ENCODE results near the gene NR2E1. TPM values are rescaled to one million over a fixed set of nuclear protein-coding genes. Genes with fewer than 3 reads are reported as not detected.

Gene NR2E1
- total RNA-seq, 1 experiment from 2014 or later, result not detected

DNA sequence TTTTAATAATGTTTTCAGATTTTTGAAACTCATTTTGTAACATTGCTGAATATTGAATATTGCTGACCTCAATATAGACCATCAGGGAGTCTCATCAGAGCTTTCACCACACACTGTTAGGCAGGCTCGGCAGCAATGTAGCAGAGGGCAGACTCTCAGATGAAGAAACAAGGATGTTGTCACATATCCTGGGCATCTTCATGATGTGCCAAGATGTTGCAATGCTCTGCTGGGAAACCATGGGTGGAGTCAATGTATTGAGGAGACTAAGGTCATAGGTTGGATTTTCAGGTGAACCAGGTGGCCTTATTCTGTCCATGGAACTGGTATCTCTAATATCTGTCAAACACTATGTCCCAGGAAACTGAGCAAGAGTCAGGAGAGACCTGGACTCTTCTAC, 27.3 kb downstream of the NR2E1 start:
- no peak overlapping the region for H3K23ac ChIP-seq (ENCODE audit: insufficient read length, low read depth, low read length)
- H3K4ac ChIP-seq (ENCODE audit: low read depth, low read length), result no peak overlapping the region
- no peak overlapping the region for H2AK5ac ChIP-seq (ENCODE audit: insufficient read length, low read length)
- H3K27me3 ChIP-seq (ENCODE audit: insufficient read depth, low read length), result no peaks in the 10 kb centered on the region
- no peak overlapping the region for H3K18ac ChIP-seq (ENCODE audit: insufficient read length, low read depth, low read length)
- no peak overlapping the region for H3K4me2 ChIP-seq (ENCODE audit: insufficient read depth, insufficient read length, low read length)
- H3K79me1 ChIP-seq (ENCODE audit: insufficient read depth, low read depth, low read length, poor library complexity, severe bottlenecking), result no peaks in the 10 kb centered on the region
- WGBS (ENCODE audit: extremely low coverage, insufficient read length, low lambda C conversion rate), result no CpG with 5 or more reads among the region's 1 CpG
- no peaks in the 10 kb centered on the region for H3K23me2 ChIP-seq (ENCODE audit: insufficient read length, low read depth, low read length, poor library complexity, severe bottlenecking)
- no peak overlapping the region for H3K56ac ChIP-seq (ENCODE audit: insufficient read length, low read depth, low read length)
- H3K79me2 ChIP-seq (ENCODE audit: insufficient read depth, low read length), result no peaks in the 10 kb centered on the region
- H3K9ac ChIP-seq (ENCODE audit: extremely low read depth, insufficient read length, low read length), result no peak overlapping the region
- no peak overlapping the region for H2BK5ac ChIP-seq (ENCODE audit: insufficient read length, low read length)
- H3K14ac ChIP-seq (ENCODE audit: insufficient read depth, low read length), result no peak overlapping the region
- Mint-ChIP-seq H3K27me3 (ENCODE audit: low read depth) (peaks cover 17% of the 10 kb centered on the region), H3K4me3 (no peak overlapping the region), H3K4me1 (no peaks in the 10 kb centered on the region), H3K27ac (no peak overlapping the region), H3K9me3 (no peaks in the 10 kb centered on the region), H3K36me3 (ENCODE audit: insufficient read depth in 1 of 3, low read depth in 3 of 3) (no peaks in the 10 kb centered on the region)
- H2AFZ ChIP-seq (ENCODE audit: low read length), result no peak overlapping the region
- H3K27ac ChIP-seq (ENCODE audit: insufficient read length, low read depth, low read length), result no peak overlapping the region
- no peak for DNase-seq
- H2BK120ac ChIP-seq (ENCODE audit: low read depth, low read length, poor library complexity, severe bottlenecking), result no peak overlapping the region
- no peak overlapping the region for H4K8ac ChIP-seq (replicated peaks; ENCODE audit: insufficient read length, low read depth, low read length)
- no peak overlapping the region for H2BK20ac ChIP-seq (ENCODE audit: low read depth, low read length, poor library complexity, severe bottlenecking)
- no peak for TF ChIP-seq CTCF (conservative IDR thresholded peaks at IDR 0.05)
- no peak overlapping the region for H2BK12ac ChIP-seq (ENCODE audit: insufficient read length, low read depth, low read length)
- no peaks in the 10 kb centered on the region for H3K9me3 ChIP-seq (ENCODE audit: control insufficient read depth, low read depth, low read length)
- no peak overlapping the region for H4K5ac ChIP-seq (ENCODE audit: insufficient read length, low read depth, low read length)
- no peaks in the 10 kb centered on the region for H3K4me1 ChIP-seq (ENCODE audit: insufficient read depth, low read length)
- H4K20me1 ChIP-seq (ENCODE audit: control insufficient read depth, insufficient read depth, insufficient read length), result no peaks in the 10 kb centered on the region
- no peak overlapping the region for H3T11ph ChIP-seq (ENCODE audit: low read length)
- no peak overlapping the region for H2BK15ac ChIP-seq (ENCODE audit: low read depth, low read length)
- H4K91ac ChIP-seq (ENCODE audit: insufficient read length, low read depth, low read length), result no peak overlapping the region
